Measurements from ENCODE around the gene IGSF21. TPM values are rescaled to one million over a fixed set of nuclear protein-coding genes. Genes with fewer than 3 reads are reported as not detected.

Gene IGSF21
- total RNA-seq, 4 donors from 2014 or later, result 0.26 to 2.7 (median 0.88) TPM; not detected in 1

DNA sequence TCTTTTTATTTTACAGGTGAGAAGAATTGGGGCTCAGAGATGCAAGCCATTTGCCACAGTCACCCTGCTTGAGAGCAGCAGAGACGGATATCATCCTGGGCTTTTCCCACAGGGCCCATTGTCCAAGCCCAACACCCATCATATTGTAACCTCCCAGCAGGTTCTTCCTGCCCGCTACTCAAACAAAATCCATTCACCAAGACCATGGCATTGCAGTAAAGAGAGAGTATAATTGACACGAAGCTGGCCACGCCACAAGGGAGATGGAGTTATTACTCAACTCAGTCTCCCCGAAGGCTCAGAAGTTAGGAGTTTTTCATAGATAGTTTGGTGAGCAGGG, 312.2 kb downstream of the IGSF21 start:
- intact Hi-C loops (cut with DNase I), result no loop called here
- Histone ChIP-seq H3K4me1 (no peaks in the 10 kb centered on the region), H3K27ac (no peak overlapping the region), H3K9me3 (no peaks in the 10 kb centered on the region), H3K36me3 (no peaks in the 10 kb centered on the region), H3K27me3 (peaks cover 0 to 16% (median 0%) of the 10 kb centered on the region in 4 donors), H3K4me3 (no peak overlapping the region)
- DNase-seq, result no peak
- TF ChIP-seq, protein P1, sequence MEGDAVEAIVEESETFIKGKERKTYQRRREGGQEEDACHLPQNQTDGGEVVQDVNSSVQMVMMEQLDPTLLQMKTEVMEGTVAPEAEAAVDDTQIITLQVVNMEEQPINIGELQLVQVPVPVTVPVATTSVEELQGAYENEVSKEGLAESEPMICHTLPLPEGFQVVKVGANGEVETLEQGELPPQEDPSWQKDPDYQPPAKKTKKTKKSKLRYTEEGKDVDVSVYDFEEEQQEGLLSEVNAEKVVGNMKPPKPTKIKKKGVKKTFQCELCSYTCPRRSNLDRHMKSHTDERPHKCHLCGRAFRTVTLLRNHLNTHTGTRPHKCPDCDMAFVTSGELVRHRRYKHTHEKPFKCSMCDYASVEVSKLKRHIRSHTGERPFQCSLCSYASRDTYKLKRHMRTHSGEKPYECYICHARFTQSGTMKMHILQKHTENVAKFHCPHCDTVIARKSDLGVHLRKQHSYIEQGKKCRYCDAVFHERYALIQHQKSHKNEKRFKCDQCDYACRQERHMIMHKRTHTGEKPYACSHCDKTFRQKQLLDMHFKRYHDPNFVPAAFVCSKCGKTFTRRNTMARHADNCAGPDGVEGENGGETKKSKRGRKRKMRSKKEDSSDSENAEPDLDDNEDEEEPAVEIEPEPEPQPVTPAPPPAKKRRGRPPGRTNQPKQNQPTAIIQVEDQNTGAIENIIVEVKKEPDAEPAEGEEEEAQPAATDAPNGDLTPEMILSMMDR (IDR thresholded peaks at IDR 0.05), result no peak
- TF ChIP-seq POLR2A (IDR thresholded peaks at IDR 0.05), result no peak
- 74 to 76% methylated on average over 3 to 5 of the region's 5 CpGs for WGBS, 2 donors

DNA sequence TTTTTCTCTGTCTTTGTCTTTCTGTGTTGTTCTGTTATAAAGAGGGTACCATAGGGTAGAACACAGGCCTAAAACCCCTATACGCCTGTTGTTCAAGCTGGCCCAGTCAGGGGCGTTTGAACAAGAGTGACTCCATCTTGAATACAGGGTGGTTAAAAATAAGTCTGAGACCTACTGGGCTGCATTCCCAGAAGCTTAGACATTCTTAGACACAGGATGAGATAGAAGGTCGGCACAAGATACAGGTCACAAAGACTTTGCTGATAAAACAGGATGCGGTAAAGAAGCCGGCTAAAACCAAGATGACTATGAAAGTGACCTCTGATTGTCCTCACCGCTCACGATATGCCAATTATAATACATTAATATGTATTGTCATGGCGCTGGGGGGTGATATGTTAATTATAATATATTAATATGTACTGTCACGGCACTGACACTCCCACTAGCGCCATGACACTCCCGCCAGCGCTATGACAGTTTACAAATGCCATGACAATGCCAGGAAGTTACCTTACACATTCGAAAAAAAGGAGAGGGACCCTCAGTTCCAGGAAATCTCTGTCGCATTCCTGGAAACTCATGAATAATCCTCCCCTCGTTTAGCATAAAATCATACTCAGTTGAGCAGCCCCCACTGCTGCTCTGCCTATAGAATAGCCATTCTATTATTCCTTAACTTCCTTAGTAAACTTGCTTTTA, 314.6 kb downstream of the IGSF21 start:
- Histone ChIP-seq H3K27me3 (peaks cover 0 to 9% (median 0%) of the 10 kb centered on the region in 4 donors), H3K27ac (no peak overlapping the region), H3K4me1 (no peaks in the 10 kb centered on the region), H3K36me3 (no peaks in the 10 kb centered on the region), H3K9me3 (peaks cover 0 to 5% (median 0%) of the 10 kb centered on the region in 3 donors), H3K4me3 (no peak overlapping the region)
- TF ChIP-seq, protein P1 (IDR thresholded peaks at IDR 0.05), result no peak
- no peak for TF ChIP-seq POLR2A (IDR thresholded peaks at IDR 0.05)
- intact Hi-C loops (cut with DNase I), result no loop called here
- 71 to 73% methylated on average over 15 of the region's 15 CpGs for WGBS, 2 donors
- DNase-seq, result no peak

DNA sequence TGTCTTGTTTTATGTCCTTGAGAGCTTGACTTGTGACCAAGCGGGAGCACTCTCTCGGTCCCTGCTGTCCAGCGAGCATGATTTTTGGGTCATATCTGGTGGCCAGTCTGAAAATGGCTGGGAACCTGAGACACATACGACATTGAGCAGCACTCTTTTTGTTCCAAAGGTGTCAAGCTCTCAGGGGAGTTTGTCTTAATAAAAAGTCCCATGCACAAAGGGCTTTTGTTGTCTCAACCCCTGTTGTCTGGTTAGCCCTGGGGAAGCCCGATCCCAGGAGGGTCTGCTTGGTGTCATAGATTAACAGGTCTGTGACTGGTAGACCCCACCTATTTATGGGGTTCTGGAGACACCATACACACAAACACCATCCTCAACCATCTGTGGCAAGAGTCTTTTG, 315.4 kb downstream of the IGSF21 start:
- peaks cover 0 to 10% (median 0%) of the 10 kb centered on the region in 3 donors for H3K9me3 ChIP-seq
- no peak for DNase-seq
- no peak overlapping the region for H3K27ac ChIP-seq
- TF ChIP-seq, protein P1 (IDR thresholded peaks at IDR 0.05), result no peak
- no peak for TF ChIP-seq POLR2A (IDR thresholded peaks at IDR 0.05)
- H3K27me3 ChIP-seq, result peaks cover 0 to 13% (median 0%) of the 10 kb centered on the region in 4 donors
- intact Hi-C loops (cut with DNase I), result no loop called here
- H3K36me3 ChIP-seq, result no peaks in the 10 kb centered on the region
- 73 to 92% methylated on average over 5 of the region's 5 CpGs for WGBS, 2 donors
- no peak overlapping the region for H3K4me3 ChIP-seq
- no peaks in the 10 kb centered on the region for H3K4me1 ChIP-seq

DNA sequence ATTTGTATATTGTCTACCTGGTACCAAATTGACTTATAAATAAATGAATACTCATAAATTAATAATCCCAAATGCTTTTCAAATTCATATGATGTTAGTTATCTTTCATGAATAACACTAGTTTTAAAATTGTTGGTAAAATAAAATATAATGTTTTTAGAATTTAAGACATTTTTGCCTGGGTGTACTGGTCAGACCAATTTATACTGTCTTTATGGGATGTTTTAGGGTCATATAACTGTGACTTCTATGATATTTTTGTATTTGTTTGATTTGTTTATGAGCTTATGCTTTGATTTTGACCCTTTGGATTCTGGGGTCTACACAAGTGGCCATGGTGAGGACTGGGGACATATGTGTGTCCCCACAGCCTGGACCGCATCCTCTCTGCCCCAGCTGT, 319.0 kb downstream of the IGSF21 start:
- Histone ChIP-seq H3K4me3 (no peak overlapping the region), H3K36me3 (no peaks in the 10 kb centered on the region), H3K27me3 (peaks cover 0 to 18% (median 0%) of the 10 kb centered on the region in 4 donors), H3K9me3 (peaks cover 0 to 10% (median 0%) of the 10 kb centered on the region in 3 donors), H3K27ac (no peak overlapping the region), H3K4me1 (no peaks in the 10 kb centered on the region)
- no peak for DNase-seq
- TF ChIP-seq, protein P1 (IDR thresholded peaks at IDR 0.05), result no peak
- TF ChIP-seq POLR2A (IDR thresholded peaks at IDR 0.05), result no peak
- intact Hi-C loops (cut with DNase I), result no loop called here
- WGBS, 2 donors, result 67 to 83% methylated on average over 1 of the region's 1 CpG
